Hematopoietic multipotent progenitor cell treated with erythropoietin and hydrocortisone succinate and interleukin-3 and kit ligand, for 17 days (in vitro differentiated cells): Measurements from ENCODE around the gene C5orf22.
"Not testable (repeated sequence)": the region's sequence is repeated elsewhere in the genome, so short reads cannot be mapped to it uniquely, and the experiment has no call there.

Experiments used
- DNase-seq: peaks from one replicate; pipeline ENCODE4 v3.0.0-alpha.2; 2015; ENCODE audit warnings: low spot score

Gene C5orf22

DNA sequence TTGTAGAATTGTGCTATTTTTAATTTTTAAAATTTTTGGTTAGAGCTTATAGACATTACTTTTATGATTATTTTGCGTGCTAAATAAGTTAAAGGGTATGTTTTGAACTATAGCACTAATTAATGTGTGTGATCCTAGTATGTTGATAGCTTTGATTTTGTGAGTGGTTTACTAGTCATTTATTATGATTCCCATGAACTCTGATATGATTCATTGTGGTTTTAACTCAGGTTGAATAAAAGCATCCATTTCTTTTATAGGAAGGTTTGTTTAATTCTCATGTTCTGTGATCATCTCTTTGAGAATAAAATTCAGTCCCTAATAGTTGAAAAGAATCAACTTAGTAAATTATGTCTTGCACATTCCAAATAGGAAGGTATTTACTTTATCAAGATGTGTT lies 22.5 kb downstream of the C5orf22 start:
- DNase-seq, result no peak

DNA sequence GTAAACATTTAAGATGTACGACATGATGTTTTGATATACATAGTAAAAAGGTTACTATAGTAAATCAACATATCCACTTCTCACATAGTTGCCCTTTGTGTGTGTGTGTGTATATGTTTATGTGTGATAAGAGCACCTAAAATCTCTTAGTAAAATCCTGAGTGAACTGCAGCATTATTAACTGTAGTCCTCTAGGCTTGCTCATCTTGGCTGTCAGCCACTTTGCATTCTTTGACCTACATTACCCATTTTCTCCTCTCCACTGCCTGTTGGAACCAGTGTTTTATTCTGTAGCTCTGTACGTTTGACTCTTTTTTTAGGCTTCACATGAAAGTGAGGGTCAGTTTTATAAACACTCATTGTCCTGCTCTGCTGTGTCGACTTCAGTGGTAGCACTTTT lies 24.4 kb downstream of the C5orf22 start:
- DNase-seq, result no peak

DNA sequence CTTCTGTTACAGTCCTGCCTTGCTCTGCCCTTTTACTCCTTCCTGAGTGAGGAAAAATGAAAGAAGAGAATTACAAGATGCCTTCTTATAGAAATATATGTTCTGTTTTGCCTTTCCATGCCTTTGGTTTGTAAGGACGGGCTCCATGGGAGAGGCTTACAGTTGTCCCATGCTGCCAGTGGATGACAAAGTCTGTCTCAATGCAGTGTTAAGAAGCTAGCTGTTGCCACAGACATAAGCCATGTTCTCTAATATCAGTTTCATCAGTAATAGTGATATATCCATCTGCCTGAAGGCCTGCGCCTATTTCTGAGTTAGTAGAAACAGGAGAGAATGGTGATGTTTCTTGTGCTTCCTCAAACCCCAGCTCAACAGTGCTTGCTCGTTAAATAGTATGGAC lies 27.8 kb downstream of the C5orf22 start:
- DNase-seq, result no peak

DNA sequence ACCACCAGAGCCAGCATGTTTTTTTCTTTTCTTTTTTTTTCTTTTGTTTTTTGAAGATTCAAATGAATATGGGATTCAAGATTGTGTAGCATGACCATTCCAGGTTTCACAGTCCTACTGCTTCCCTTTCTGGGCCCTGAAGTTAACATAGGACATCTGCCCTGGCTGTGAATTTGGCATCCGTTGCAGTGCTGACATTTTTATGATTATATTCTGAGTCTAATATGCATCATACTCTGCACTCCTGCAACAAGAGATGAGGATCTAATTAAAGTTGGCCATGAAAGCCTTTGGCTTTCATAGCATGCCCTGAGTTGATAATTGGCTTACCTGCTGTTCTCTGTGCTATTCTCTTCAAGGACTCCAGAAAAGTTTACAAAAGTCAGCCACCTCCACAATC lies 29.8 kb downstream of the C5orf22 start:
- DNase-seq, result no peak

DNA sequence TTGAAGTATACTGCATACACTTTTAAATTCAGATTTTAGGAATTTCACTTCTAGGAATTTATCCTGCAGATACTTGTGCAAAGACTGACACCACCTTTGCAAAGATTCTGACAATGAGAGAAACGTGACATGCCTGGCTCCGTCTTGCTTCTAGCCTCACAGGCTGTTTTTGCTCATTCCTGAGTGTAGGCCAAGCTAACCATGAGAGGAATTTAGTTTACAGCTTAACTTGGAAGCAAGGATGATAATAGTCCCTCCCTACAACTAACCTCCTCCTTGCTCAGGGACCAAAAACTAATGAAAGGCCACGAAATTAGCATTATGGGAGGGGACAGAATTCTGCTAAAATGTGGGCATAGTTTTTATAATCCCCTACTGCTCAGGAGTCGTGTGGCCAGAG lies 31.1 kb downstream of the C5orf22 start:
- no peak for DNase-seq

DNA sequence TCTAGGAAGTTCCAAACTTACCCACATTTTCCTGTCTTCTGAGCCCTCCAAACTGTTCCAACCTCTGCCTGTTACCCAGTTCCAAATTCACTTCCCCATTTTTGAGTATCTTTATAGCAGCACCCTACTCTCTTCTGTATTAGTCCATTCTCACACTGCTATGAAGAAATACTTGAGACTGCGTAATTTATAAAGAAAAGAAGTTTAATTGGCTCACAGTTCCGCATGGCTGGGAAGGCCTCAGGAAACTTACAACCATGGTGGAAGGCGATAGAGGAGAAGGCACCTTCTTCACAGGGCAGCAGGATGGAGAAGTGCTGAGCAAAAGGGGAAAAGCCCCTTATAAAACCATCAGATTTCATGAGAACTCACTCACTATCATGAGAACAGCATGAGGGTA lies 34.3 kb downstream of the C5orf22 start:
- DNase-seq, result not testable (repeated sequence)

DNA sequence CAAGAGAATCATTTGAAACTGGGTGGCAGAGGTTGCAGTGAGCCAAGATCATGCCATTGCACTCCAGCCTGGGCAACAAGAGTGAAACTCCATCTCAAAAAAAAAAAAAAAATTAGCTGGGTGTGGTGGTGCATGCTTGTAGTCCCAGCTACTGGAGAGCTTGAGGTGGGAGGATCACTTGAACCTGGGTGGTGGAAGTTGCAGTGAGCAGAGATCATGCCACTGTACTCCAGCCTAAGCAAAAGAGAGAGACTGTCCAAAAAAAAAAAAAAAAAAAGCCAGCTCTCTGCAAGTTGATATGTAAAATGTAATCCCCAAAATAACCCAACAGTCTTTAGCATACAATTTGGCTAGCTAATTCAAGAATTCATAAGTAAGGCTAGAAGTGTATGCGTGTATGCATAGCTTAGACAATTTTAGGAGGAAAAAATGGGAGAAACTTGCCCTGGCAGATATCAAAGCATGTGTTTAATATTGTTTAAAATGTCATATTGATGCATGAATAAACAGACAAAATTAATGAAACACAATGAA lies 36.3 kb downstream of the C5orf22 start:
- DNase-seq, result no peak

DNA sequence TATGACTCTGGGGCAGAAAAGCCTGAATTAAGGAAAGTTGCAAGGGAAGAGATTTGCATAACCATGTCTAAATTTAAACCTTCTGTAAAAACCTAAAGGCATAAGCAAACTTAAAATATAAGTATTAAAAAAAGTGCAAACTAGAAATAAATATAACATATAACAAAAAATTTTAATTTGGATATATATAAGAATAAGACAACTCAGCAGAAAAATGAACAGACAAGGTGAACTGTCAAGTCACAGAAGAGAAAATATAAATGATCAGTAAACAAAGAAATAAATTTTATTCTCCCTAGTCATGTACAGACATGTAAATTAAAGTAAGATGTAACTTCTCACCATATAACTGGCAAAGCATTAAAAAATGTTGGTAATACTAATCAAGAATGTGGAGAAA lies 37.0 kb downstream of the C5orf22 start:
- no peak for DNase-seq

DNA sequence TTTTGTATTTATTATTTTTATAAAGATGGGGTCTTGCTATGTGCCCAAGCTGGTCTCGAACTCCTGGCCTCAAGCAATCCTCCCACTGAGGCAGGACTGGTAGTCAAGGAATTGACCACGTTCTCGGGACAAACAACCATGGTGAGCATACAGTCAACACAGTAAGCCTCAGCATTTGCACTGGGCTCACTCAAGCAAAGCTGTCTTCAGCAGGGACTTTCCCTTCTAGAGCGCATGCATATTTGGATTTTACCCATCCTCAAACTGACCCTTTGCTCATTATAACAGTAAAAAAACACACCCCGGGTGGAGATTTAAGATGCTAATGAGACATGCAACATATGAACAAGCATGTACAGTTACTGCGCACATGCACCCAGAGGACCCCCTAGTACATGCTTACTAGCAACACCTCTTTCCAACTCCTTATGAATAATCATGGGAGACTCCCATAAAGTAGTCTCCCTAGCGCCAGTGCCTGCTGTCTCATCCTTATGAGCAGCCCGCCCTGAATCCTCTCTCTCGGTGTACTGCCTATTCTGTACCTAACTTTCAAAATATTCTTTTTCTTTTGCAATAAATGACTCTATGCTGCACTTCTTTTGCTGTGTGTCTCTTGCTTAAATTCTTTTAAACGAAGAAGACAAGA lies 41.5 kb downstream of the C5orf22 start:
- DNase-seq, result no peak

DNA sequence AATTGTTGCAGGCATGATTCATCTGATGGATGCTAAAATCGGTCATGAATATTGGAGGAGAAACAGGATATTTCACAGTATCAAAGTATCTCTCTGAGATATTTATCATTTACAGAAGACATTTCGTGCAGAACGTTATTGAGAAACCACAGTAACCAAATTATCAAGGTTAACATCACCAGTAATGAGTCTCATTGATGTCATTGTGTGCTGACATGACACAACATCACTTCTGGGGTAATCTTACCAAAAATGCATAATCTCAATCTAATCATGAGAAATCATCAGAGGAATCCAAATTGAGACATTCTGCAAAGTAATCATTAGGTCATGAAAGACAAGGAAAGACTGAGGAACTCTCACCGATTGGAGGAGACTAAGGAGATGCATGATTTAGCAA lies 42.7 kb downstream of the C5orf22 start:
- no peak for DNase-seq

DNA sequence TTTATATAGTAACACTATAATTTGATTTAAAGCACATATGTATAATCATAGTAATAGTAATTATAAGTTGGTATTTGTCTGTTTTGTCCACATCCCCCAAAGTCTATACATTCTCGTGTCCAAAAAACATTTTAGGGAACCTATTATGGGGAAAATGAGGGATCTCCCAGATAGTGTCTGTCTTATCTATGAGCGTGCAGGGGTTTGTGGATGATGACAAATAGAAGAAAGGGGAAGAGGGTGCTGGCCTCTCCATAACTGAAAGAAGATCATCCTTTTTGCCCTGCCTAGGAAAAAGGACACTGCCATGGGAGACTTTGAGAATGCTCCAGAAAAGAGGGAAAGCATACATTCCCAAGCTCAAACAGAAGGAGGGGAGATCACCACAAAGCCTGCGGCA lies 45.3 kb downstream of the C5orf22 start:
- DNase-seq, result no peak

DNA sequence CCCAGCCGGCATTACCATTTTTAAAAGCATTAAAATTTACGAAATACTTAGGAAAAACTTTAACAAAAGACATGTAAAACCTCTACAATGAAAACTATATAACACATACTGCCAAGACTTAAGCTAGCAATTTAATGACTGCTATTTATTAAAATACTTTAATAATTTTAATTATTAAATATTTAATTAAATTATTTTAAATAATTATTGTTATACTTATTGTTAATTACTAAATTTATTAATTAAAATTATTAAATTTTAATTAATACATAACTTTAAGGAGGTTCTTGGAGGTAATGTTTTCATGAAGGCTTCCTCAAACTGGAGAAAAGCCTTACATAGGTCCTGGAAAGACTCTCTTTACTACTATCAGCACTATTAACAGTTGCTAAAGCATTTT lies 47.5 kb downstream of the C5orf22 start:
- DNase-seq, result no peak

DNA sequence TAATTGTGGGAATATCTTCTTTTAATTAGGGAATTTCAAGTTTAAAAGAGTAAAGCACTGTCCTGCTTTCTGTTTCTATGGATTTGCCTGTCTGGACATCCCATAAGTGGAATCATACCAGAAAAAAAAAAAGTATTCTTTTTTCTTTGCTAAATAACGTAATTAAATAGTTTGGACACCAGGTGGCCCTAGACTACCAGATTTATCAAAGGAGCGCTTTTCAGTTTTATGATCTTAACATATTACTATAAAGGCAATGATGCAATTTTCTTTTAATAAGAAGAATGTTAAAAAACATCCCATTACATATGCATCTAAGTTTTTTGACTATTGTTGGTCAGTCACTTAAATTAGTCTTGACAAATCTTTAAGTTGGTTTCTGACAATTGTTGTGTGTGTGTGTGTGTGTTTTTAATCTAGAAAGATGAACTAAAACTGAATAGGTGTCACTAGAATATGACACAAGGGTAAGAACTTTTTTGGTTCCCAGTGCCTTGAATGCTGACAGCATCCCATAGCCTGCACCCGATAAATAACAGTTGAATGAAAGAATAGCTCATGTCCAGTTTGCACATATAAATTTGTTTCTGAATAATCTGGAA lies 49.5 kb downstream of the C5orf22 start:
- peak; percentile 25 for DNase-seq

DNA sequence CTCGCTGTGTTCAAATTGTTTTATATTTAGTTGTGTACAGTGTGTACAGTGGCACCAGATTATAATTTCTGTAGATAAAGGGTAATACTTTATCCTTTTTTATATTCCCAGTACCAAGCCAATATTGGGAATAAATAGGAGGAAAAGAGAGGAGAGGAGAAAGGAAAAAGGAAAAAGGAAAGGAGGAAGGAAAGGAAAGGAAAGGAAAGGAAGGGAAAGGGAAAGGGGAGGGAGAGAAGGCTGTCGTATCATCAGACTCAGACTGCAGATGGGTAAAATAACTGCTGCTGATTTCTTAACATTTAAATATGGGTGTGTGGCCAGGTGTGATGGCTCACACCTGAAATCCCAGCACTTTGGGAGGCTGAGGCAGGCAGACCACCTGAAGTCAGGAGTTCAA lies 51.0 kb downstream of the C5orf22 start:
- no peak for DNase-seq

DNA sequence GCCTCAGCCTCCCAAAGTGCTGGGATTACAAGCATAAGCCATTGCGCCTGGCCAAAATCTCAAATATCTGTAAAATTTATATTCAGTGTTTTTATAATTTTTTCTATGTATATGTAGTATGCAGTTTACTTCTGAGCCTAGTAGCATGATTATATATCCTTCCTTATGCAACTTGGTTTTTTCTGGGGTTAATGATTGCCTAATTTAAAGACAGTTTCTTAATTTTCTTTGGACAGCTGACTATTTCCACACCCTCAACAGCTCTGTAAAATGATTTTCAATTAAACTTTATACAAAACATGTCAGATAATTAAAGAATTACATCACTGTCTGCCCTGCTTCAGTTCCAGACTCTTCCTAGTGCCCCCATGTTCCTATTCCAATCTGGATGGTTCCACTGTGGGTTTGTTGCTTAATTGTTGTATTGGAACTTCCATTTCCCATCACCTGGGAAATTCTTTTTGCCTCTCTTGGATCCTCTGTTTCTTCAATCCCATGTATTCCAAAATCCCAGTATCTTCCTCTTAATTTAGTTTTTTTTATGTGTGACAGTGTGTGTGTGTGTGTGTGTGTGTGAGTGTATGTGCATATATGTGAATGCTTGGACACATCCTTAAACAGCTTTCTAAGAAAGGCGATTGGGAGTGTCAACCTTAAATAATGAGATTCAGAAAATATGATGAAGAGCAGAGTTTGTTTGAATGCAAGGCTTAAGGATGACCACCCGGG lies 53.2 kb downstream of the C5orf22 start:
- DNase-seq, result no peak

DNA sequence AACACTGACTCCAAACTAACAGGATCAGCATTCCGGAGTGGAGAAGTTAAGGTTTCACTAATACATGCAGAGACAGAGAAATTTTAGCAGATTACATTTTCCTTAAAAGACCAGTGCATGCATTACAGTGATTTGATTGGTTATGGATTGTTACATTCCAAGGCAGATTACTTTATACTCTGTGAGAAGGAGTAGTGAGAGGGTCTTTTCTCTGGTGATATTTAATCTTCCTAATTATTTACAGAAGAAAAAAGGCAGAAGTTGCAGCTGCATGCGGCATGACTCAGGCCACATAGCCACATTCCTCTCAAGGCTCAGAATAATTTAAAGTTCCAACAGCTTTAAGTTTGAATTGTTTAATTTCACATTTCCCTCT lies 53.8 kb downstream of the C5orf22 start:
- DNase-seq, result no peak

DNA sequence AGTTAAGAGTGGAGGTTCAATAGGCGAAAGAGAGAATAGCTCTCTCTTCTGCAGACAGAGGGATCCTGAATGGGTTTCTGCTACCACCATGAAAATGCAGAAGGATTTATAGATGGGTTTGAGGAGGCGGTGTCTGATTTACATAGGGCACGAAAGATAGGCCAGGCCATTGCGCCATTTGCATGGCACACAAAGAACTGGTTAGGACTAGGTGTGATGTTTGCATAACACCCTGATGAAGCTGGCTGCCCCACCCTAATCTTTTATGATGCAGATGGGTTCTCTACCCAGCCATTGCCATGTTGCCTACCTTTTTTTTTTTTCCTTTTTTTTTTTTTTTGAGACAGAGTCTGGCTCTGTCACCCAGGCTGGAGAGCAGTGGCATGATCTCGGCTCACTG lies 55.4 kb downstream of the C5orf22 start:
- no peak for DNase-seq

DNA sequence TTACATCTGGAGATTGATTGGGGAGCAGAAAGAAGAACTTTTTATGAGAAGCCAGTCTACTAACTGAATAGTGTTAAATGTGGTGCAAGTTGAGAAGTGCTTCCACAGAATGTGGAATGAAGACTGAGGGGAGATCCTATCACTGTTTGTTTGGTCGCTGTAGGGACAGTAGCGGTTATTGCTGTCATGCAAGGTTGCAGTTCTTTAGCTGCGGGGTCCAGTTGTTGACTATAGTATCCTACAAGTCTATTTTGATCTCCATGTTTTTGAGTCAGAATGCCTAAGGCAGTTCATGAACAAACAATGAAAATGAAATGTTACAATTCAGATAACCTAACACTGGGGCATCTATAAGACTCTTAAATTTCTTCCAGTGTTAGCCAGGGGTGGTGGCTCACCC lies 61.6 kb downstream of the C5orf22 start:
- no peak for DNase-seq

DNA sequence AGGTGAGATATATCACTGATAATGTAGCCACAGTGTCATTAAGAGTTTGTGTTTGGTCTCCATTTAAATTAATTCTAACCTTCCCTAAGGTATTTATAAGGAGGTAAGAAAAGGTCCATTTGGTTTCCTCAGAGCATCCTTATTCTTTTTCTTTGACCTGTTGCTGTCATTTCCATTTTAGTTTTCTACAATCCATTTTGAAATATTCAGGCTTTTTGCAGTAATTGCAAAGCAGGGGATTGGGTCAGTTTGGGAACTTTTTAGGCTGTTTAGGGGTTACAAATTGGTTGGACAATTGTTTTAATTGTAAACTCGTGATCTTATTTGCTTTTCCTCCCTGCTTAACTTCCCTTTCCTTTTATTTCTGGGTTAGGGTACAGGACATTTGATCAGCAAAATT lies 64.3 kb downstream of the C5orf22 start:
- DNase-seq, result no peak

DNA sequence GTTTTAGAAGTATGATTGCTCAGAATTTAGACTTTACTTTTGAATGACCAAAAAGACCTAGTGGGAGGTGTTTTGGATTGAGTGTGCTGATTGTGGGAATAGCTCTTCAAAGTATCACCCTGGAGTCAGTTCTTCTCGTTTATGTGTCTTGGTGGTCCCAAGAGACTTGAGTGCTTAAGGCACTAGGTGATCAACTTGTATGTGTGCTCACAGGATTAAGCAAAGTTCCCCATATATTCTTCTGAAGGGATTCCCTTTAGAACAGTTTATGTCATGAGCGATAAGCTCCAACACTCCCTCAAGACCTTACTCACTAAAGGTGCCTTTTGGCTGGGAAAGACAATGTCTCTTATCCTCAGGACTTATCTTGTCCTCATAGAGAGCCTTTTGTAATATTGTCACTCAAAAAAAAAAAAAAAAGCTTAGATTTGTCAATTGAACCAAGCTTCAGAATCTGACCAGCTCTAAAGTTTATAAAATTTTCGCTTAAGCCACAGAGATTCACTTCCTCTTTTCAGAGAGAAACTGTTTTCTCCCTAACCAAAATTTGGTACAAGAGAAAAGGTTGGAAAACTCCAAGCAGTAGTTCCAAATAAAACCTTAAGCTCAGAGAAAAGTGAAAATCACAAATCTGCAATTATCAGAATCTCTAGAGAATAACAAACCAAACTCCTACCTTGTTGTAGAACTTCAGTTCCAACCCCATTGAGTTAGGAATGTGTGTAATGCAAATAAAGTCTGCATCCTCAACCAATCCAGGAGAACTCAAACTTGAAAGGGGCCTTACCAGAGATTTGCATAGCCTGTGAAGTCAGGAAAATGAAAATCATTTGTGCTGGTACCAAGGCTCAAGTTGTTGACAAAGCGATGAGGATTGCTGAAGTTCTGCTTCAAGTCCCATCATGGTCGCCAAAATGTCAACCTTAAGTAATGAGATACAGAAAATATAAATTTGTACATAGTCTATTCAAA lies 66.8 kb downstream of the C5orf22 start:
- DNase-seq, result no peak

DNA sequence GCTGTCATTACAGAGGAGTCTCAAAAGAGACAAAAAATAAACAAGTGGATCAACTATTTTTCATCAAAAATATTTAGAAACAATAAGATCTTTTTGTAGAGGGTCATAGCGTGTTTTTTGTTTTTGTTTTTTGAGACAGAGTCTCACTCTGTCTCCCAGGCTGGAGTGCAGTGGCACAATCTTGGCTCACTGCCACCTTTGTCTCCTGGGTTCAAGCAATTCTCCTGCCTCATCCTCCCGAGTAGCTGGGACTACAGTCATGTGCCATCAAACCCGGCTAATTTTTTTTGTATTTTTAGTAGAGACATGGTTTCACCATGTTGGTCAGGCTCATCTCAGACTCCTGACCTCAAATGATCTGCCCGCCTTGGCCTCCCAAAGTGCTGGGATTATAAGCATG lies 70.2 kb downstream of the C5orf22 start:
- not testable (repeated sequence) for DNase-seq

DNA sequence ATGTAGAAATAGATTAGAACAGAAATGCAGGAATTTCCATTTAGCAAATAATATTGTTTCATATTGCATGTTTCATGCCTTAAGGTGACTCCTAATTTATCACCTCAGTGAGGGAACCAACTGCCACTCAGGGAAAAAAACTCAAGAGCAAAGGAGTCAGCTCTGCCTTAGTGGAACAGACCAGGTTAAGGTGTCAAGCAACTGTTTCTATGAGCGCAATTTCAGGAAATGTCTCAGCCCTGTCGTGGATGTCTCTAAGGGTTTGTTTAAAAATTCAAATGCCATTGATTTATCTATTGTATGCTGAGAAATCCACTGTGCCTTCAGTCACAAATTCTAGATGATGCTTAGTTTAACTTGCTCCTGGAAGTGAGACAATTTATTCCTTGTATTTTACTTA lies 72.1 kb downstream of the C5orf22 start:
- no peak for DNase-seq
